A673 (cell line): ENCODE data around the gene GSTM5. TPM values are rescaled to one million over a fixed set of nuclear protein-coding genes. Genes with fewer than 3 reads are reported as not detected.
"Not testable (repeated sequence)": the region's sequence is repeated elsewhere in the genome, so short reads cannot be mapped to it uniquely, and the experiment has no call there.

ENCODE experiments used
- BruUV-seq: library from RNA; stranded (reverse); fragments of 400-500 nt; replicated peaks from 2 replicates; lab custom pipeline; 2021; lab: Mats Ljungman, UMichigan
- CTCF ChIA-PET: fragments of 300-600 bp; sonication (Branson Sonifier 250); formaldehyde crosslinking; loops from one replicate; lab custom pipeline; 2022; ENCODE audit warnings: antibody characterized with exemption; lab: Charles Lee
- POLR2A ChIA-PET: fragments of 300-600 bp; sonication (Branson Sonifier 250); formaldehyde crosslinking; loops from one replicate; lab custom pipeline; 2022; ENCODE audit warnings: antibody characterized with exemption; ENCODE audit not compliant: low non-redundant PET; lab: Charles Lee
- DNase-seq: peaks from one replicate; pipeline ENCODE4 v3.0.0-alpha.2; 2015; ENCODE audit warnings: low spot score
- H3K27ac ChIP-seq: fragments of 200-600 bp; sonication (generic); 2 replicates; pipeline ENCODE4 v1.5.1; 2016; ENCODE audit warnings: mixed run types, low read depth, mild to moderate bottlenecking, mixed read lengths, antibody characterized with exemption, low read length; ENCODE audit not compliant: poor library complexity, severe bottlenecking
- H3K27me3 ChIP-seq: fragments of 200-600 bp; sonication (generic); replicated peaks from 2 replicates; pipeline ENCODE4 v1.6.1; 2017; ENCODE audit warnings: mixed run types, low read depth, mild to moderate bottlenecking, mixed read lengths, antibody characterized with exemption, low read length; ENCODE audit not compliant: insufficient read depth, poor library complexity
- H3K36me3 ChIP-seq: fragments of 200-600 bp; sonication (generic); 2 replicates; pipeline ENCODE4 v1.6.1; 2016; ENCODE audit warnings: mixed run types, mild to moderate bottlenecking, mixed read lengths, antibody characterized with exemption, low read length; ENCODE audit not compliant: insufficient read depth, poor library complexity, severe bottlenecking
- H3K4me1 ChIP-seq: fragments of 200-600 bp; sonication (generic); 2 replicates; pipeline ENCODE4 v1.6.1; 2017; ENCODE audit warnings: mixed run types, mild to moderate bottlenecking, mixed read lengths, antibody characterized with exemption, low read length; ENCODE audit not compliant: insufficient read depth, poor library complexity, severe bottlenecking
- H3K4me3 ChIP-seq: fragments of 200-600 bp; sonication (generic); 2 replicates; pipeline ENCODE4 v1.5.1; 2016; ENCODE audit warnings: low read depth, mixed run types, mild to moderate bottlenecking, mixed read lengths, low read length; ENCODE audit not compliant: poor library complexity, severe bottlenecking
- H3K9me3 ChIP-seq: fragments of 200-600 bp; sonication (generic); 2 replicates; pipeline ENCODE4 v1.6.1; 2016; ENCODE audit warnings: mixed run types, low read depth, mild to moderate bottlenecking, mixed read lengths, antibody characterized with exemption, low read length; ENCODE audit not compliant: poor library complexity, severe bottlenecking
- CTCF ChIP-seq: fragments of 300-800, 200-600 bp; sonication (generic); conservative IDR thresholded peaks from 2 replicates; pipeline ENCODE4 v1.5.1; 2017; ENCODE audit warnings: low read depth, mild to moderate bottlenecking, antibody characterized with exemption, low read length, moderate library complexity, mixed read lengths
- EZH2 ChIP-seq: fragments of 200-600 bp; sonication (generic); IDR thresholded peaks from 2 replicates; pipeline ENCODE4 v1.6.1; 2017; ENCODE audit warnings: borderline replicate concordance, low read depth, mild to moderate bottlenecking, mixed read lengths, antibody characterized with exemption, low read length; ENCODE audit not compliant: poor library complexity, severe bottlenecking
- intact Hi-C: fragments of 100-400 bp; cut with micrococcal nuclease; formaldehyde crosslinking; loops from one replicate; pipeline ENCODE4 v1.10.0; 2022; ENCODE audit not compliant: unreplicated experiment
- total RNA-seq: library from RNA; stranded (reverse); gene quantifications from 2 replicates; pipeline ENCODE4 v1.2.3, GENCODE V29; 2021

GSTM5 gene
- total RNA-seq, 1 experiment from 2014 or later = 0.43 TPM

- Histone ChIP-seq H3K9me3 (no peaks in the 10 kb centered on the region), H3K27ac (no peak overlapping the region), H3K36me3 (no peaks in the 10 kb centered on the region), H3K4me3 (no peak overlapping the region), H3K27me3 (no peaks in the 10 kb centered on the region), H3K4me1 (no peaks in the 10 kb centered on the region)
- POLR2A ChIA-PET = no interaction called here
- no TSS peak for BruUV-seq
- intact Hi-C loops = no loop called here
- CTCF ChIA-PET = no interaction called here
- TF ChIP-seq CTCF (no peak), EZH2 (no peak)
- no peak for DNase-seq
These were observed 53.4 kb downstream of the GSTM5 start for GRCh38 chr1:109765483-109765815.

- POLR2A ChIA-PET = no interaction called here
- no peak for TF ChIP-seq EZH2
- no peak for TF ChIP-seq CTCF
- Histone ChIP-seq H3K36me3 (no peaks in the 10 kb centered on the region), H3K27ac (no peak overlapping the region), H3K4me1 (no peaks in the 10 kb centered on the region), H3K27me3 (no peaks in the 10 kb centered on the region), H3K9me3 (no peaks in the 10 kb centered on the region), H3K4me3 (no peak overlapping the region)
- DNase-seq = no peak
- intact Hi-C loops = no loop called here
- CTCF ChIA-PET = no interaction called here
- BruUV-seq = no TSS peak
These were observed 54.0 kb downstream of the GSTM5 start for GRCh38 chr1:109765896-109766615.

- H3K4me1 ChIP-seq, BruUV-seq, H3K4me3 ChIP-seq, POLR2A ChIA-PET, H3K36me3 ChIP-seq, H3K27me3 ChIP-seq, H3K27ac ChIP-seq, intact Hi-C loops, DNase-seq, CTCF ChIA-PET, H3K9me3 ChIP-seq: not testable (repeated sequence)
These were observed 55.1 kb downstream of the GSTM5 start for GRCh38 chr1:109766991-109767636.

Other genes starting within 250 kb of the GSTM5 start
- gene SYPL2, start 245.7 kb upstream of the GSTM5 start, total RNA-seq = 0.09 and 0.13 TPM in 2 replicates
- gene ATXN7L2, start 228.3 kb upstream of the GSTM5 start, total RNA-seq = 11.0 and 16.3 TPM in 2 replicates
- 5.7 and 7.3 TPM in 2 replicates for gene CYB561D1, start 218.2 kb upstream of the GSTM5 start, total RNA-seq
- 1.8 and 2.3 TPM in 2 replicates for gene AMIGO1, start 202.5 kb upstream of the GSTM5 start, total RNA-seq
- not detected in 2 replicates for gene GPR61, start 172.4 kb upstream of the GSTM5 start, total RNA-seq
- gene GNAI3, start 163.6 kb upstream of the GSTM5 start, total RNA-seq = 11.1 and 12.8 TPM in 2 replicates
- not detected in 2 replicates for gene GNAT2, start 92.6 kb upstream of the GSTM5 start, total RNA-seq
- gene AMPD2, start 92.4 kb upstream of the GSTM5 start, total RNA-seq = 119 and 132 TPM in 2 replicates
- gene GSTM4, start 56.2 kb upstream of the GSTM5 start, total RNA-seq = 173 and 188 TPM in 2 replicates
- 47.3 and 62.2 TPM in 2 replicates for gene GSTM2, start 44.2 kb upstream of the GSTM5 start, total RNA-seq
- gene GSTM1, start 24.4 kb upstream of the GSTM5 start, total RNA-seq = 166 TPM in 2 replicates
- gene GSTM3, start 28.8 kb downstream of the GSTM5 start, total RNA-seq = 72.2 and 73.4 TPM in 2 replicates
- not detected in 2 replicates for gene EPS8L3, start 51.7 kb downstream of the GSTM5 start, total RNA-seq
- gene CSF1, start 198.6 kb downstream of the GSTM5 start, total RNA-seq = 4.9 and 7.2 TPM in 2 replicates